Right lobe of liver (tissue), 6 donors: ENCODE results near the gene TBCD. TPM values are rescaled to one million over a fixed set of nuclear protein-coding genes. Genes with fewer than 3 reads are reported as not detected.
A peak's percentile ranks its signal among the peaks of the same experiment; 100 is the strongest.

Source experiments
- ATAC-seq, 4 donors: fragments of 200-7000 bp; cut with Tn5 transposase; one replicate each; pipeline ENCODE4 v1.9.1; 2020; ENCODE audit warnings: mild to moderate bottlenecking in 4 of 4, moderate library complexity in 4 of 4
- DNase-seq, 3 donors: peaks; one replicate each; pipeline ENCODE4 v3.0.0-alpha.2; 2020
- H3K27ac ChIP-seq, 3 donors: fragments of 200-600 bp; one replicate each; pipeline ENCODE4 v1.8.0; 2022
- H3K27me3 ChIP-seq, 2 donors: fragments of 200-600 bp; one replicate each; pipeline ENCODE4 v1.8.0; 2022
- H3K36me3 ChIP-seq, 4 donors: fragments of 200-600 bp; sonication (generic) in 1 of 4; one replicate each; pipeline versions ENCODE4 v1.5.1 to v1.8.0; 2017 to 2022; ENCODE audit warnings: control low read depth in 1 of 4
- H3K4me1 ChIP-seq, 4 donors: fragments of 200-600 bp; sonication (generic) in 1 of 4; one replicate each; pipeline versions ENCODE4 v1.5.1 to v1.8.0; 2017 to 2022; ENCODE audit warnings: control low read depth in 1 of 4
- H3K4me3 ChIP-seq, 3 donors: fragments of 200-600 bp; one replicate each; pipeline ENCODE4 v1.8.0; 2022
- H3K9me3 ChIP-seq, 4 donors: fragments of 200-600 bp; sonication (generic) in 1 of 4; one replicate each; pipeline versions ENCODE4 v1.5.1 to v1.8.0; 2017 to 2022; ENCODE audit warnings: control low read depth in 1 of 4
- CTCF ChIP-seq, 4 donors: fragments of 200-600 bp in 3 of 4; fragments of 450-650 bp in 1 of 4; IDR thresholded peaks; one replicate each; pipeline versions ENCODE4 v1.5.1 to v1.8.0; 2016 to 2022; ENCODE audit warnings: antibody characterized with exemption in 4 of 4, mild to moderate bottlenecking in 2 of 4
- POLR2A ChIP-seq: fragments of 450-650 bp; IDR thresholded peaks from one replicate; pipeline ENCODE4 v1.6.1; 2017; ENCODE audit warnings: antibody characterized with exemption, mild to moderate bottlenecking
- WGBS: methylation state at CpG from one replicate; pipeline ENCODE4 v1.1.6; 2018; ENCODE audit warnings: low coverage, low lambda C conversion rate; ENCODE audit not compliant: insufficient coverage; ENCODE audit errors: missing lambda C conversion rate; 5-methylcytosine and 5-hydroxymethylcytosine counted together
- intact Hi-C, 2 donors: fragments of 100-400 bp; cut with DNase I; formaldehyde crosslinking; loops; one replicate each; pipeline versions ENCODE4 v1.11.2 to v1.14.1; 2022
- total RNA-seq, 6 experiments: library from RNA; depleted of rRNA in 2 of 6; stranded (reverse); fragments of >200 nt in 2 of 6; fragmentation: NEBNext Ultra II Directional in 3 of 6; extraction: Animal tissue kit (Norgen Biotek cat#: 25700) in 3 of 6; gene quantifications; one replicate each; pipeline versions ENCODE4 v1.1.0 to v1.2.4, GENCODE V29; 2016 to 2023
- donor health status: DM: no; HTN: yes; CAD: no.
- donor health status: DM: no; HTN: no; CAD: no.
- donor health status: DM: no; HTN: no; CAD: no.
- donor health status: DM: no; HTN: yes; CAD: no.
- donor health status: DM: no; HTN: yes; CAD: no.

Gene TBCD
- total RNA-seq, 6 experiments from 2014 or later: 28.0 to 55.7 (median 41.3) TPM

- Histone ChIP-seq H3K4me1 (no peaks in the 10 kb centered on the region), H3K4me3 (no peak overlapping the region), H3K36me3 (no peaks in the 10 kb centered on the region), H3K27ac (no peak overlapping the region), H3K27me3 (no peaks in the 10 kb centered on the region), H3K9me3 (no peaks in the 10 kb centered on the region)
- TF ChIP-seq POLR2A: no peak
- TF ChIP-seq CTCF (IDR thresholded peaks at IDR 0.05): no peak
- ATAC-seq (no peak), DNase-seq (no peak)
- 95% methylated on average over 13 of the region's 17 CpGs for WGBS
- intact Hi-C loops: no loop called here
Observed at GRCh38 chr17:82802075-82802780, 50.4 kb downstream of the TBCD start.

- DNase-seq: no peak
- intact Hi-C loops: no loop called here
- Histone ChIP-seq H3K27ac (no peak overlapping the region), H3K36me3 (no peaks in the 10 kb centered on the region), H3K9me3 (no peaks in the 10 kb centered on the region), H3K27me3 (no peaks in the 10 kb centered on the region), H3K4me1 (no peaks in the 10 kb centered on the region), H3K4me3 (no peak overlapping the region)
- ATAC-seq: no peak
- TF ChIP-seq CTCF (IDR thresholded peaks at IDR 0.05) (no peak), POLR2A (no peak)
- WGBS: 89% methylated on average over 3 of the region's 9 CpGs
Observed at GRCh38 chr17:82803185-82803584, 51.3 kb downstream of the TBCD start.

- H3K4me1 ChIP-seq: no peaks in the 10 kb centered on the region
- intact Hi-C loops: no loop called here
- H3K36me3 ChIP-seq: no peaks in the 10 kb centered on the region
- no peak for ATAC-seq
- no peaks in the 10 kb centered on the region for H3K27me3 ChIP-seq
- H3K9me3 ChIP-seq: no peaks in the 10 kb centered on the region
- H3K27ac ChIP-seq: no peak overlapping the region
- no peak for DNase-seq
- 94% methylated on average over 9 of the region's 15 CpGs for WGBS
- no peak for TF ChIP-seq POLR2A
- TF ChIP-seq CTCF (IDR thresholded peaks at IDR 0.05): no peak
- H3K4me3 ChIP-seq: no peak overlapping the region
Observed at GRCh38 chr17:82803606-82804005, 51.7 kb downstream of the TBCD start.

GRCh38 chr17:82804442-82805191, 52.8 kb downstream of the TBCD start:
- Histone ChIP-seq H3K36me3 (no peaks in the 10 kb centered on the region), H3K27ac (no peak overlapping the region), H3K27me3 (no peaks in the 10 kb centered on the region), H3K4me3 (no peak overlapping the region), H3K4me1 (no peaks in the 10 kb centered on the region), H3K9me3 (no peaks in the 10 kb centered on the region)
- no peak for DNase-seq
- TF ChIP-seq POLR2A (no peak), CTCF (IDR thresholded peaks at IDR 0.05) (no peak)
- peak in 1 of 4 donors; percentile 35 for ATAC-seq
- intact Hi-C loops: no loop called here
- no CpG with 5 or more reads among the region's 27 CpGs for WGBS
